ENCODE measurements around the gene ARHGAP24.

DNA sequence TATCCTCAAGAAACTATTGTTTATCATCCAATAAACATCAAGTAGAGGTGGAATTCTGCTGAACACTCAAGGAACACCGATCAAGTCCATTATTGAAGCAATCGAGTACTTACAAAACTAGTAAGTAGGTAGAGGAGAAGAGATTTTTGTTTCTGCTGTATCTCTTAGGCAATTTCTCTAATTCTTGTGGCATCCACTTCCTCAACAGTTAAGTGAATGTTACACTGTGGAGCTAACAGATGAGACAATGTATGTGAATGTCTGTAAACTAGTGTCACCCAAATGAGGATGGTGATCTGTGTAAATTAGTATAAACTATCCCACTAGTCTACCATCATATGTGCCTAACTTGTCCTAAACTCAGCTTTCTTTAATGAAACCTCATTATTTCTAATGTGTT is 261.6 kb downstream of the ARHGAP24 start:
- TF ChIP-seq, protein P1, sequence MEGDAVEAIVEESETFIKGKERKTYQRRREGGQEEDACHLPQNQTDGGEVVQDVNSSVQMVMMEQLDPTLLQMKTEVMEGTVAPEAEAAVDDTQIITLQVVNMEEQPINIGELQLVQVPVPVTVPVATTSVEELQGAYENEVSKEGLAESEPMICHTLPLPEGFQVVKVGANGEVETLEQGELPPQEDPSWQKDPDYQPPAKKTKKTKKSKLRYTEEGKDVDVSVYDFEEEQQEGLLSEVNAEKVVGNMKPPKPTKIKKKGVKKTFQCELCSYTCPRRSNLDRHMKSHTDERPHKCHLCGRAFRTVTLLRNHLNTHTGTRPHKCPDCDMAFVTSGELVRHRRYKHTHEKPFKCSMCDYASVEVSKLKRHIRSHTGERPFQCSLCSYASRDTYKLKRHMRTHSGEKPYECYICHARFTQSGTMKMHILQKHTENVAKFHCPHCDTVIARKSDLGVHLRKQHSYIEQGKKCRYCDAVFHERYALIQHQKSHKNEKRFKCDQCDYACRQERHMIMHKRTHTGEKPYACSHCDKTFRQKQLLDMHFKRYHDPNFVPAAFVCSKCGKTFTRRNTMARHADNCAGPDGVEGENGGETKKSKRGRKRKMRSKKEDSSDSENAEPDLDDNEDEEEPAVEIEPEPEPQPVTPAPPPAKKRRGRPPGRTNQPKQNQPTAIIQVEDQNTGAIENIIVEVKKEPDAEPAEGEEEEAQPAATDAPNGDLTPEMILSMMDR (IDR thresholded peaks at IDR 0.05; ENCODE audit: low read depth, low read length, missing input control): no peak
- TF ChIP-seq RAD21 (IDR thresholded peaks at IDR 0.05): no peak
- no peak for TF ChIP-seq YY1 (IDR thresholded peaks at IDR 0.05)
- TF ChIP-seq TAF1 (conservative IDR thresholded peaks at IDR 0.05): no peak
- no peak for TF ChIP-seq ZBTB33 (IDR thresholded peaks at IDR 0.05)
- TF ChIP-seq NR2F2 (IDR thresholded peaks at IDR 0.05): no peak
- no peak for TF ChIP-seq MAX (IDR thresholded peaks at IDR 0.05)
- TF ChIP-seq HNF4G (IDR thresholded peaks at IDR 0.05): no peak

All from liver (tissue), 3 donors.